T-cell (primary cell): ENCODE measurements around the gene TBC1D12. TPM values are rescaled to one million over a fixed set of nuclear protein-coding genes. Genes with fewer than 3 reads are reported as not detected.

Experiments
- ATAC-seq, 4 experiments: fragments of 200-7000 bp in 3 of 4; fragments of 150-1000 bp in 1 of 4; cut with Tn5 transposase; replicated peaks in 1 of 4; 1 replicate in 3 of 4; 2 replicates in 1 of 4; pipeline ENCODE4 v1.10.0; 2021; ENCODE audit warnings: moderate library complexity in 3 of 4, mild to moderate bottlenecking in 2 of 4, moderate number of reproducible peaks in 1 of 4
- CTCF ChIA-PET, 2 donors: fragments of 300-600 bp; sonication (Branson Sonifier 250); formaldehyde crosslinking; loops; one replicate each; lab custom pipeline; 2022; ENCODE audit warnings: antibody characterized with exemption in 2 of 2; lab: Charles Lee
- POLR2A ChIA-PET, 2 donors: fragments of 300-600 bp; sonication (Branson Sonifier 250); formaldehyde crosslinking; loops; one replicate each; lab custom pipeline; 2022; ENCODE audit warnings: antibody characterized with exemption in 2 of 2; lab: Charles Lee
- DNase-seq, 35 experiments: peaks; one replicate each; pipeline versions ENCODE4 v3.0.0 to v3.0.0-alpha.2; 2013 to 2023
- H3K27ac ChIP-seq: one replicate; pipeline ENCODE4 v1.5.1; 2013; ENCODE audit warnings: low read length
- H3K27me3 ChIP-seq, 2 experiments: replicated peaks in 1 of 2; 1 replicate in 1 of 2; 2 replicates in 1 of 2; pipeline versions ENCODE4 v1.6.1 to v1.7.0; 2013; ENCODE audit warnings: low read length in 1 of 2, mixed read lengths in 1 of 2; ENCODE audit not compliant: control insufficient read depth in 2 of 2, insufficient read depth in 2 of 2; ENCODE audit errors: extremely low read depth in 1 of 2
- H3K36me3 ChIP-seq, 2 donors: 1 replicate in 1 of 2; 2 replicates in 1 of 2; pipeline versions ENCODE4 v1.6.1 to v1.7.0; 2013; ENCODE audit warnings: low read length in 1 of 2; ENCODE audit not compliant: control insufficient read depth in 2 of 2, insufficient read depth in 1 of 2; ENCODE audit errors: extremely low read depth in 1 of 2
- H3K4me1 ChIP-seq, 2 experiments: 1 replicate in 1 of 2; 2 replicates in 1 of 2; pipeline versions ENCODE4 v1.6.1 to v1.7.0; 2013; ENCODE audit warnings: low read length in 2 of 2, mixed read lengths in 1 of 2; ENCODE audit not compliant: insufficient read depth in 2 of 2, control insufficient read depth in 1 of 2; ENCODE audit errors: extremely low read depth in 1 of 2
- H3K4me3 ChIP-seq, 2 donors: 1 replicate in 1 of 2; 2 replicates in 1 of 2; pipeline versions ENCODE4 v1.5.1 to v1.7.0; 2013; ENCODE audit warnings: mild to moderate bottlenecking in 2 of 2, low read length in 1 of 2, moderate library complexity in 1 of 2; ENCODE audit not compliant: control insufficient read depth in 1 of 2; ENCODE audit errors: extremely low read depth in 1 of 2
- H3K9me3 ChIP-seq: 2 replicates; pipeline ENCODE4 v1.7.0; 2013
- H3K27ac Mint-ChIP-seq, 2 donors: one replicate each; pipeline ENCODE4 v1.8.0; 2020 to 2021; ENCODE audit warnings: mild to moderate bottlenecking in 2 of 2, mixed read lengths in 2 of 2
- H3K27me3 Mint-ChIP-seq, 2 donors: one replicate each; pipeline ENCODE4 v1.8.0; 2021 to 2022; ENCODE audit warnings: mixed read lengths in 2 of 2
- H3K36me3 Mint-ChIP-seq: one replicate; pipeline ENCODE4 v1.8.0; 2021; ENCODE audit warnings: mixed read lengths
- H3K4me1 Mint-ChIP-seq, 3 donors: one replicate each; pipeline ENCODE4 v1.8.0; 2020 to 2022; ENCODE audit warnings: mixed read lengths in 3 of 3, mild to moderate bottlenecking in 1 of 3
- H3K4me3 Mint-ChIP-seq, 3 donors: one replicate each; pipeline ENCODE4 v1.8.0; 2020 to 2022; ENCODE audit warnings: mild to moderate bottlenecking in 3 of 3, mixed read lengths in 3 of 3, moderate library complexity in 3 of 3
- H3K9me3 Mint-ChIP-seq, 3 donors: one replicate each; pipeline ENCODE4 v1.8.0; 2020 to 2022; ENCODE audit warnings: mixed read lengths in 3 of 3
- WGBS: methylation state at CpG from one replicate; pipeline ENCODE4 v1.1.5; 2013; ENCODE audit warnings: missing lambda C conversion rate; ENCODE audit not compliant: insufficient coverage; 5-methylcytosine and 5-hydroxymethylcytosine counted together
- total RNA-seq, 35 experiments: library from RNA in 6 of 35; stranded (reverse) in 6 of 35; fragments of 120-200 nt in 1 of 35; gene quantifications; one replicate each; pipeline versions ENCODE4 v1.2.1 to v1.2.4 and lab custom pipeline; 2013 to 2026

Gene TBC1D12
- total RNA-seq, 5 donors from 2014 or later (not counting 1 experiment from before 2014, with no cell fraction given) = 0.16 to 0.53 (median 0.27) TPM; not detected in 1

- Mint-ChIP-seq H3K27me3 (peaks cover 56 to 68% of the 10 kb centered on the region in 2 donors), H3K4me3 (peak overlapping the region in 1 of 3 donors; percentile 77), H3K9me3 (peaks cover 0 to 4% (median 0%) of the 10 kb centered on the region in 3 donors), H3K36me3 (no peaks in the 10 kb centered on the region), H3K4me1 (peaks cover 4 to 12% (median 11%) of the 10 kb centered on the region in 3 donors), H3K27ac (no peak overlapping the region)
- ChIA-PET CTCF (no interaction called here), POLR2A (no interaction called here)
- H3K4me1 ChIP-seq = peaks cover 0 to 11% of the 10 kb centered on the region in 2 experiments
- peaks cover 9 to 41% of the 10 kb centered on the region in 2 experiments for H3K27me3 ChIP-seq
- H3K4me3 ChIP-seq = peak overlapping the region; percentile 28 to 33
- no peak overlapping the region for H3K27ac ChIP-seq
- WGBS = under 1% methylated on average over 75 of the region's 77 CpGs
- peak in 4 of 35 experiments; percentile 1 to 8 (median 2) for DNase-seq
- peak; percentile 12 to 39 (median 32) for ATAC-seq
- no peaks in the 10 kb centered on the region for H3K36me3 ChIP-seq
- no peaks in the 10 kb centered on the region for H3K9me3 ChIP-seq
Measured at GRCh38 chr10:94402843-94403379, 570 bp downstream of the TBC1D12 start.

DNA sequence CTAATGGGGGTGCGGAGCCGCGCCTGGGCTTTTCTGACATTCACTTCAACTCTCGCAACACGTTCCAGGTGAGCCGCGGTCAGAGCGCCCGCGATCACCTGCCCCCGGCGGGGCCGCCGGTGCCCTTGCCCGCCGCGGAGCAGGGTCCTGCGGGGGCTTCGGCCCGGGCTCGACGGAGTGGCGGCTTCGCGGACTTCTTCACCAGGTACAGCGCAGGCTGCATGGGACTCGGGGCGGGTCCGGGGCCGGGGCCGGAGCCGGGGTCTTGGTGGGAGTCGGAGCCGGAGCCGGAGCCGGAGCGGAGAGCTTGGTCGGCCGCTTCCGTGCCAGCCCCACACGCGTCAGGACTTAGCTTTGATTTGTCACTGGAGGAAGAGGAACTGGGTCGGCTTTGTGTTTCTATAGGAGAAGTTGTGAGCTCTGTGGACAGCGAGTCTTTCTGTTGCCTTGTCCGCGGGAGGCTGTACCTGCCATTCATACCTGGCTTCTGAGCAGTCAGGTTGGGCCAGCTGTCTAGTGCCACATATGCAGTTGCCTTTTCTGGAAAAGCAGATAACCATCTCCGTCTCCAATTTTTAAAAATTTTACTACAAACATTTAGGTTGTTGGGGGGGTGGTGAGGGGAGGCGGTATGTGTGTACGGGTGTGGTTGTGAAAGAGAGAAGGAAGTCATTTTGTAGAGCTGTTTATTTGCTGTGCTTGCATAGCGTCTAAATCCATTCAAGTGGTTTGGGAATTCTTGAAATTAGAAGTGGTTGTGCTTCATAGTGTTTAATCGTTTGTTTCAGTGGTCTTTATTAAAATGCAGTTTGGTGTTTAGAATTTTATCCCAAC lies 1.3 kb downstream of the TBC1D12 start:
- DNase-seq (peak in 11 of 35 experiments; percentile 1 to 39 (median 7)), ATAC-seq (peak; percentile 47 to 65 (median 59))
- H3K4me1 ChIP-seq = peaks cover 0 to 11% of the 10 kb centered on the region in 2 experiments
- Mint-ChIP-seq H3K27me3 (peaks cover 59 to 70% of the 10 kb centered on the region in 2 donors), H3K4me1 (peaks cover 4 to 12% (median 11%) of the 10 kb centered on the region in 3 donors), H3K27ac (no peak overlapping the region), H3K36me3 (no peaks in the 10 kb centered on the region), H3K4me3 (peak overlapping the region; percentile 77 to 81 (median 77)), H3K9me3 (peaks cover 0 to 4% (median 0%) of the 10 kb centered on the region in 3 donors)
- peak overlapping the region; percentile 21 to 28 for H3K4me3 ChIP-seq
- ChIA-PET POLR2A (no interaction called here), CTCF (interaction anchor here in 1 of 2 donors (0.8 kb wide), 1 partner anchor 40 kb away, joined by 3 read pairs; no protein-coding TSS in a partner anchor)
- H3K9me3 ChIP-seq = no peaks in the 10 kb centered on the region
- 3% methylated on average over 43 of the region's 51 CpGs for WGBS
- H3K27me3 ChIP-seq = peaks cover 9 to 41% of the 10 kb centered on the region in 2 experiments
- no peaks in the 10 kb centered on the region for H3K36me3 ChIP-seq
- H3K27ac ChIP-seq = no peak overlapping the region

- Mint-ChIP-seq H3K9me3 (peaks cover 0 to 4% (median 0%) of the 10 kb centered on the region in 3 donors), H3K4me1 (peaks cover 4 to 12% (median 11%) of the 10 kb centered on the region in 3 donors), H3K27me3 (peaks cover 56 to 61% of the 10 kb centered on the region in 2 donors), H3K36me3 (no peaks in the 10 kb centered on the region), H3K27ac (no peak overlapping the region), H3K4me3 (no peak overlapping the region)
- Histone ChIP-seq H3K4me1 (peaks cover 0 to 11% of the 10 kb centered on the region in 2 experiments), H3K4me3 (no peak overlapping the region), H3K27ac (no peak overlapping the region), H3K27me3 (peaks cover 9 to 40% of the 10 kb centered on the region in 2 experiments), H3K36me3 (no peaks in the 10 kb centered on the region), H3K9me3 (no peaks in the 10 kb centered on the region)
- ChIA-PET POLR2A (no interaction called here), CTCF (no interaction called here)
- DNase-seq = no peak
- ATAC-seq = no peak
Measured at GRCh38 chr10:94405406-94405805, 3.1 kb downstream of the TBC1D12 start.

GRCh38 chr10:94407668-94408067 lies 5.3 kb downstream of the TBC1D12 start:
- Histone ChIP-seq H3K27ac (no peak overlapping the region), H3K4me3 (no peak overlapping the region), H3K27me3 (peaks cover 7 to 36% of the 10 kb centered on the region in 2 experiments), H3K4me1 (peaks cover 0 to 5% of the 10 kb centered on the region in 2 experiments), H3K9me3 (no peaks in the 10 kb centered on the region), H3K36me3 (no peaks in the 10 kb centered on the region)
- Mint-ChIP-seq H3K9me3 (no peaks in the 10 kb centered on the region), H3K4me1 (peaks cover 4 to 8% (median 7%) of the 10 kb centered on the region in 3 donors), H3K27me3 (peaks cover 50 to 60% of the 10 kb centered on the region in 2 donors), H3K4me3 (no peak overlapping the region), H3K36me3 (no peaks in the 10 kb centered on the region), H3K27ac (no peak overlapping the region)
- WGBS = 100% methylated on average over 1 of the region's 3 CpGs
- POLR2A ChIA-PET = no interaction called here
- DNase-seq (no peak), ATAC-seq (no peak)
- CTCF ChIA-PET = interaction anchor here (0.6 to 0.8 kb wide), 2 partner anchors 34 to 205 kb away, joined by 3 read pairs; no protein-coding TSS in a partner anchor

DNA sequence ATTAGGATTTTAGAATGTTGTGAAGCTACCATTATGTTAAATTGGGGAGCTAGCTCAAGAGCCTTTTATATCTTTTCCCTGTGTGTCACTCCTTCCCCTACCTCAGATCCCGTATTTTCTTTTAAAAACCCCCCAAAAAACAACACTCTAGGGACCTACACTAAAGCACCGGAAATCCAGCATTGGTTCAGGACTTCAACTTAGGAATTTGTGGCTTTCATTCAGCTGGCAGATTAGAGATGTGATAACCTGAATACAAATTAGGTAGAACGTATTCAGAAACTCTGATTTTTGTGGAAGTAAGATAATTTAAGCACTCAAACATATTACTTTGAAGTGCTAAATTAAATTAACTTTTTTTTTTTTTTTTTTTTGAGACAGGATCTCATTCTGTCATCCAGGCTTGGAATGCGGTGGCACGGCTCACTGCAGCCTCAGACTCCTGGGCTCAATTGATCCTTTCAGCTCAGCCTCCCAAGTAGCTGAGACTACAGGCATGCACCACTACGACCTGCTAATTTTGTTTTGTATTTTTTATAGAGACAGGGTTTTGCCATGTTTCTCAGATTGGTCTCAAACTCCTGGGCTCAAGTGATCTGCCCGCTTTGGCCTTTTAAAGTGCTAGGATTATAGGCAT lies 6.8 kb downstream of the TBC1D12 start:
- H3K36me3 Mint-ChIP-seq = no peaks in the 10 kb centered on the region
- no CpG with 5 or more reads among the region's 7 CpGs for whole genome bisulfite sequencing

GRCh38 chr10:94411304-94411703 lies 9.0 kb downstream of the TBC1D12 start:
- Mint-ChIP-seq H3K36me3 (no peaks in the 10 kb centered on the region), H3K4me1 (no peaks in the 10 kb centered on the region), H3K27me3 (peaks cover 40 to 41% of the 10 kb centered on the region in 2 donors), H3K9me3 (no peaks in the 10 kb centered on the region), H3K27ac (no peak overlapping the region), H3K4me3 (no peak overlapping the region)
- no peaks in the 10 kb centered on the region for H3K36me3 ChIP-seq
- DNase-seq (no peak), ATAC-seq (no peak)
- 89% methylated on average over 1 of the region's 3 CpGs for WGBS
- ChIA-PET POLR2A (no interaction called here), CTCF (no interaction called here)
- no peaks in the 10 kb centered on the region for H3K4me1 ChIP-seq
- H3K27ac ChIP-seq = no peak overlapping the region
- H3K9me3 ChIP-seq = no peaks in the 10 kb centered on the region
- peaks cover 2 to 17% of the 10 kb centered on the region in 2 experiments for H3K27me3 ChIP-seq
- H3K4me3 ChIP-seq = no peak overlapping the region

More for the DNA sequence above, 6.8 kb downstream of the TBC1D12 start:
- Mint-ChIP-seq H3K4me3 (no peak overlapping the region), H3K9me3 (no peaks in the 10 kb centered on the region), H3K27me3 (peaks cover 48 to 56% of the 10 kb centered on the region in 2 donors), H3K4me1 (peaks cover 0 to 2% (median under 1%) of the 10 kb centered on the region in 3 donors), H3K27ac (no peak overlapping the region)
- ATAC-seq (no peak), DNase-seq (no peak)
- no peak overlapping the region for H3K27ac ChIP-seq
- H3K4me1 ChIP-seq = no peaks in the 10 kb centered on the region
- ChIA-PET POLR2A (no interaction called here), CTCF (interaction anchor here in 1 of 2 donors (0.6 kb wide), 1 partner anchor 34 kb away, joined by 3 read pairs; no protein-coding TSS in a partner anchor)
- no peak overlapping the region for H3K4me3 ChIP-seq
- no peaks in the 10 kb centered on the region for H3K36me3 ChIP-seq
- peaks cover 7 to 25% of the 10 kb centered on the region in 2 experiments for H3K27me3 ChIP-seq
- H3K9me3 ChIP-seq = no peaks in the 10 kb centered on the region
